HG02840 (cell line): Measurements from ENCODE around the gene ZMYM3.

ENCODE experiments used
- ATAC-seq: cut with Tn5 transposase; IDR thresholded peaks from one replicate; pipeline ENCODE4 v1.9.1; 2021; ENCODE audit warnings: mild to moderate bottlenecking, moderate library complexity, moderate number of reproducible peaks; ENCODE audit not compliant: unreplicated experiment, low FRiP score

ZMYM3 gene

GRCh38 chrX:71214604-71215337, 39.2 kb downstream of the ZMYM3 start:
- no peak for ATAC-seq

- ATAC-seq = no peak
These were observed 39.8 kb downstream of the ZMYM3 start for GRCh38 chrX:71214152-71214551.

- ATAC-seq = no peak
These were observed 41.4 kb downstream of the ZMYM3 start for GRCh38 chrX:71212536-71212935.

GRCh38 chrX:71210816-71211215, 43.1 kb downstream of the ZMYM3 start:
- ATAC-seq = no peak

- no peak for ATAC-seq
These were observed 54.5 kb downstream of the ZMYM3 start for GRCh38 chrX:71199252-71200008.

GRCh38 chrX:71198066-71198465, 55.9 kb downstream of the ZMYM3 start:
- no peak for ATAC-seq

- no peak for ATAC-seq
These were observed 57.8 kb downstream of the ZMYM3 start for GRCh38 chrX:71195964-71196649.

- ATAC-seq = no peak
These were observed 62.7 kb downstream of the ZMYM3 start for GRCh38 chrX:71191248-71191647.
